Fibroblast of skin of right quadriceps (primary cell): ENCODE results near the gene ATP8B2.
A peak's percentile ranks its signal among the peaks of the same experiment; 100 is the strongest.
"Not testable (repeated sequence)": the region's sequence is repeated elsewhere in the genome, so short reads cannot be mapped to it uniquely, and the experiment has no call there.

Source experiments
- DNase-seq: peaks from one replicate; pipeline ENCODE4 v3.0.0-alpha.2; 2013

ATP8B2 gene

DNA sequence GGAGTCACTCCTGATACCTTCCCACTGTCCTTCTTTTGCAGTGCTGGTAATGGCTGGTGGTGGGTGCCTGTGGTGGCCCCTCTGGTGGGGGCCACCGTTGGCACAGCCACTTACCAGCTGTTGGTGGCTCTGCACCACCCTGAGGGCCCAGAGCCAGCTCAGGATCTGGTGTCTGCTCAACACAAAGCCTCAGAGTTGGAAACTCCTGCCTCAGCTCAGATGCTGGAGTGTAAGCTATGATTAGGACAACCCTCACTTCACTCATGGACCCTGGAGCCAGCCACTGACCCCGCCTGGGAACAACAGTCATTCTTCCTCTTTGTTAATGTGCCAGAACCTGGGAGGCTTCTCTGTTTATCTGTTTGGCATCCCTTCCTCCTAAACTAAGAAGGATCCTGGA lies 1.1 kb upstream of the ATP8B2 start:
- no peak for DNase-seq

- peak; percentile 88 for DNase-seq
These were observed 539 bp downstream of the ATP8B2 start for GRCh38 chr1:154325583-154326545.

DNA sequence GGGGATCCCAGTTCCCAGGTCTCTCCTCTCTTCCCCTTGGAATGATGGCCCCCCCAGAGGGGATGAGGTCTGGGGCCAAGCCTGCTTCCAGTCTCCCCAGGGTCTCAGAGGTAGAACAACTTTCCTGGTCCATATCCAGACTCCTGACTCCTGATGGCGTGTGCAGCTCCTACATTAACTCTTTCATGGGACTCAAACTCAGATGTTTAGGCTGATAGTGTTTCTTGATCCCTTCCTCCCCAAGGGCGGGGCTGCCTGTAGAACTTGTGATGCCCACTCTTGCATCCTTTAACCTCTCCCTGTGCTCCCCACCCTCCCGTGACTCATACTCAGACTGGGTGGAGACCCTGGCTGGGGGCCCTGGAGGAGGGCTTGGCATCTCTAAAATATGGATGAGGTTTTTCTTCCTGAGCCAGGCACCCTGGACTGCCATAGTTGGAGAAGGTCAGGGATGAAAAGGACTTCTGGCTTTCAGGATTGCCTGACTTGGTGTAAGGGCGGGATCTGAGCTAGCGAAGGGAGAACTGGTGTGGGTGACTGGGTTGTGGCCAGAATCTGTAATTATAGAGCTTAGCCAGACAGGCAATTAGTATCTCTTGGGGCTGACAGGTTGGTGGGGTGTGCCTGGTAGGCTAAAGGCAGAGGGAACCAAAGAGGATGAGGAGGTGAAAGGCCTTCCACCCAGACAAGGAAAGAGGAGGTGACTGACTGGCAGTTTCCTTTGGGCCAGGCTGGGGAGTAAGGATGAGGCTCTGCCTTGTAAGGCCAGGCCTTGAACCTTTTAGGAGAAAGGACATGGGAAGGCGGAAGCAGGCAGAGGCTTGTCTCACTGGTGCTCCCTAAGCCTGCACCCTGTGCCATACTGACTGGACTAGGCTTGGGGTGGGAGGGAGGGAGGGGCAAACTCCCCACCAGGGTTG lies 1.5 kb downstream of the ATP8B2 start:
- DNase-seq = peak; percentile 76

GRCh38 chr1:154327466-154328317 lies 2.4 kb downstream of the ATP8B2 start:
- no peak for DNase-seq

DNA sequence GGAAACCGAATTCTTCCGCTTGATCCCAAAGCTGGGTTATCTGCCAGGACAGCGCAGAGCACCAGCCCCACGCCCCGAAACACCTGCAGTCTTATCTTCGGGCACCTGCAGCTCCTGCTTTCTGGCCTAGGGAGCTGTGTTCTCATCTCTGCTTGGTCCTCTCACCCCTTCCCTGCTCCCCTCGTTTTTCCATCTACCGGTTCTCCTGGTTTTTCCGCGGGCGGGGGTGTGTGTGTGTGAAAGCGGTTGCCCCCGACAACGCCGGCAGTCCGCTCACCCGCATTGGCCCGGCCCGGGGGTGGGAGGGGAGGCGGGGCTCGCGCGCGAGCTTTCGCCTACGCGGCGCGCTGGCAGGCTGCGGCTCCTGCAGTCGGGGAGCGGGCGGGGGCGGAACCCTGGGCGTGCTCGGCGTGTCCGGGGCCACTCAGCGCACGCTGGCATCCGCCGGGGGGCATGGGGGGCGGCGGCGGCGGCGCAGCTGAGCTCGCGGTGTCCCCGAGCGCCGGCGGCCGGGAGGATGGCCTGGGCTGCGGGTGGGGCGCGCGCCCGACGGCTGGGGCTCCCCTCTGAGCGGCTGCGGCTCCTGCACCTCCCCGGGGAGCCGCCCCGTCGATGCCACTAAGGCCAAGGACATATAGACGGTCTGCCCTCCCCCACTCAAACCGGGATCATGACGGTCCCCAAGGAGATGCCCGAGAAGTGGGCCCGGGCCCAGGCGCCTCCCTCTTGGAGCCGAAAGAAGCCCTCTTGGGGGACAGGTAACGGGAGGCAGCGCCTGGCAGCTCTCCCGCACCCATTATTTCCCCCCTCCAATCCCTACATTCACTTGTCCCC lies 3.2 kb downstream of the ATP8B2 start:
- DNase-seq = peak; percentile 67

GRCh38 chr1:154329152-154329521 lies 3.8 kb downstream of the ATP8B2 start:
- peak; percentile 69 for DNase-seq

GRCh38 chr1:154329551-154330131 lies 4.3 kb downstream of the ATP8B2 start:
- DNase-seq = peak; percentile 22

DNA sequence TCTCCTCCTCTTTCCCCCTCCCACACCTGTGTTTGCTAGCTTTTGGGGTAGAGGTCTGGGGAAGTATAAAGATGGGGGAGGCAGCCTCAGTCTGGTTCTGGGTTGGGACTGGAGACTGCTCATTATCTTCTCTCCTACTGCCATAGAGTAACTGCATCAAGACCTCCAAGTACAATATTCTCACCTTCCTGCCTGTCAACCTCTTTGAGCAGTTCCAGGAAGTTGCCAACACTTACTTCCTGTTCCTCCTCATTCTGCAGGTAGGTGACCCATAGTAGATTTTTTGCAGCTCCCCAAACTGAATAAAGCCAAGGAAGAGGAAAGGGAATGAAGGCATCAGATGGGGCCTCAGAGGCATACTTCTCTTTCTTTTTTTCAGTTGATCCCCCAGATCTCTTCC lies 5.3 kb downstream of the ATP8B2 start:
- DNase-seq = no peak

DNA sequence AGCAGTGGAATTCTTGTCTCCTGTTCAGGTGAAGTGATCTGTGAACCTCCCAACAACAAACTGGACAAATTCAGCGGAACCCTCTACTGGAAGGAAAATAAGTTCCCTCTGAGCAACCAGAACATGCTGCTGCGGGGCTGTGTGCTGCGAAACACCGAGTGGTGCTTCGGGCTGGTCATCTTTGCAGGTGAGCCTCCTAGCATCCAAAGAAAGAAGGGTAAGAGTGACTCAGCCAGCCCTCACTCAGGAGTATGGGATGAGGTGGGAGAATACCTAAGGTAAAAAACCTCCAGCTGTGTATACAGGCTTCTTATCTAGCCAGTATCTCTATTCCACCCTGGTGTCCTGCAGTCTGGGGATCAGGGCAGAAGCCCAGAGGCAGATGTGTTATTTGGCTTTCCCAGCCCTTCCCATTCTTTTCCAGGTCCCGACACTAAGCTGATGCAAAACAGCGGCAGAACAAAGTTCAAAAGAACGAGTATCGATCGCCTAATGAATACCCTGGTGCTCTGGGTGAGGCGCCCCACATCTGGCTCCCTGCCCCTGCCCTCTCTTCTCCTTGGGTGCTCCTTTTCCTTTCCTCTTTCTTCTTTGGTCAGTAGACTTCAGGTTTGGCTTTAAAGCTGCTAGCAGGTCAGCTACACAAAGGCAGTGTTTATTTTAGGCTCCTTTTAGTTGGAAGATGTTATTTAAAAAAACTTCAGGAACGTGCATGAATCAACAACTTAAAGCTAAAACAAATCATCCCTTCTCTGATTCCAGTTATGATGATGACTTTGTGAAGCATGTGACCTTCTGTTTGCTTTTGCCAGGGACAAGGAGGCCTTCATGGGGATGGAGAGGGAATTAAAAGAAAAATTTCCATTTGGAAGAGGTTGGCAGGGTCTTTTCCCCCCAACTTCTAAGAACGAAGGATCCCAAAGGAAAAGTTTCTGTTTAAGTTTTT lies 9.0 kb downstream of the ATP8B2 start:
- DNase-seq = no peak

GRCh38 chr1:154335025-154335714 lies 9.8 kb downstream of the ATP8B2 start:
- peak; percentile 79 for DNase-seq

- no peak for DNase-seq
These were observed 12.0 kb downstream of the ATP8B2 start for GRCh38 chr1:154337253-154337894.

GRCh38 chr1:154338875-154339274 lies 13.6 kb downstream of the ATP8B2 start:
- DNase-seq = no peak

GRCh38 chr1:154341366-154341765 lies 16.0 kb downstream of the ATP8B2 start:
- DNase-seq = not testable (repeated sequence)

- no peak for DNase-seq
These were observed 16.8 kb downstream of the ATP8B2 start for GRCh38 chr1:154342132-154342531.

GRCh38 chr1:154342836-154343472 lies 17.6 kb downstream of the ATP8B2 start:
- no peak for DNase-seq

DNA sequence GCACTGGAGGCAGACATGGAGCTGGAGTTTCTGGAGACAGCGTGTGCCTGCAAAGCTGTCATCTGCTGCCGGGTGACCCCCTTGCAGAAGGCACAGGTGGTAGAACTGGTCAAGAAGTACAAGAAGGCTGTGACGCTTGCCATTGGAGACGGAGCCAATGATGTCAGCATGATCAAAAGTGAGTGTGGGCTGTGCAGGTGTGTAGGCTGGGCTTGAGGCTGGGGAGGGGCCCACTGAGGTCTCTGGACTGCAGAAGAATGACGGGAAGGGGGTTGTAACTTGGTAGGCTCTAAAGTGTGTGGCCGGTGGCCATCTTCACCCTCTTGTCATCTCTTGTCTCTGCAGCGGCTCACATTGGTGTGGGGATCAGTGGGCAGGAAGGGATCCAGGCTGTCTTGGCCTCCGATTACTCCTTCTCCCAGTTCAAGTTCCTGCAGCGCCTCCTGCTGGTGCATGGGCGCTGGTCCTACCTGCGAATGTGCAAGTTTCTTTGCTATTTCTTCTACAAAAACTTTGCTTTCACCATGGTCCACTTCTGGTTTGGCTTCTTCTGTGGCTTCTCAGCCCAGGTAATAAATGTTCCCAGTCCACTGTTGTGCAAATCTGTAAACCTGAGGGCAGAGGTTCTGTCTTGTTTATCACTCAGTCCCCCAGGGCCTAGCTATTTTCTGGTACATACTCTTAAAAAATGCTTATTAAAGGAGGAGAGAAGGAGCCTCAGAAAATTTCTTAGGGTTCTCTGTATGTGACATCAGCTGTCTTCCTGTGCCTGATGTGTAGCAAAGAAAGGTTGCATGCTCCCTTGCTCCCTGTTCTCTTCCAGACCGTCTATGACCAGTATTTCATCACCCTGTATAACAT lies 19.9 kb downstream of the ATP8B2 start:
- DNase-seq = peak; percentile 36

GRCh38 chr1:154346276-154346917 lies 21.1 kb downstream of the ATP8B2 start:
- no peak for DNase-seq
